Caki2 (cell line): ENCODE measurements around the gene WNT4. TPM values are rescaled to one million over a fixed set of nuclear protein-coding genes. Genes with fewer than 3 reads are reported as not detected.

Source experiments
- DNase-seq: peaks from one replicate; pipeline ENCODE4 v3.0.0-alpha.2; 2015; ENCODE audit warnings: low read depth
- in situ Hi-C: cut with HindIII; loops from 2 replicates; pipeline ENCODE4 v1.10.0; 2016; ENCODE audit warnings: low sequenced_read_pairs, low pct_unique_long_range_greater_than_20kb, mixed read lengths
- total RNA-seq: library from RNA; depleted of rRNA; stranded (reverse); fragments of >200 nt; shearing (Covaris generic); gene quantifications from 2 replicates; pipeline ENCODE4 v1.2.3, GENCODE V29; 2014; ENCODE audit warnings: low replicate concordance

Gene WNT4
- total RNA-seq, 1 experiment from 2014 or later = 0.20 TPM

GRCh38 chr1:22166439-22166838, 23.5 kb upstream of the WNT4 start:
- no peak for DNase-seq
- in situ Hi-C loops = no loop called here

GRCh38 chr1:22164841-22165808, 22.2 kb upstream of the WNT4 start:
- no peak for DNase-seq
- in situ Hi-C loops = no loop called here

- in situ Hi-C loops = no loop called here
- DNase-seq = no peak
Measured at GRCh38 chr1:22163564-22163963, 20.7 kb upstream of the WNT4 start.

GRCh38 chr1:22163137-22163536, 20.2 kb upstream of the WNT4 start:
- in situ Hi-C loops = no loop called here
- no peak for DNase-seq

DNA sequence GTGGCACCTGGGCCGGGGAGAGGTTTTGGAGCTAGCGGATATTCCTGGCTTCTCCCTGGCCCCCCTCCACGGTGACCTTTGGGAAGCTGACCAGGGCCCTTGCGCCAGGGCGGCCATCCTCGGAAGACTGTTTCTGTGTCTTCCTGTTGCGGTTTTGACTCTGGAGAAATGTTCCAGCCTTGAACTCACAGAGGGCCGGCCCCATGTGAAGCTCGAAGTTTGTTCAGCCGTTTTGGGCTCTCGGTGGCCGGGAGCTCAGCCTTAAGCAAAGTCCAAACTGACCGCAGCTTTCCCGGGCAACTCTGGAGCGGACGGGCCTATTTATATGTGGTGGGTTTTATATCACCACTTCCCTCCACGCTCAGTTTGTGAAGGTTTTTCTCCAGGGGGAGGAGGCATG, 17.0 kb upstream of the WNT4 start:
- in situ Hi-C loops = no loop called here
- no peak for DNase-seq

GRCh38 chr1:22158654-22159053, 15.8 kb upstream of the WNT4 start:
- no peak for DNase-seq
- in situ Hi-C loops = no loop called here

DNA sequence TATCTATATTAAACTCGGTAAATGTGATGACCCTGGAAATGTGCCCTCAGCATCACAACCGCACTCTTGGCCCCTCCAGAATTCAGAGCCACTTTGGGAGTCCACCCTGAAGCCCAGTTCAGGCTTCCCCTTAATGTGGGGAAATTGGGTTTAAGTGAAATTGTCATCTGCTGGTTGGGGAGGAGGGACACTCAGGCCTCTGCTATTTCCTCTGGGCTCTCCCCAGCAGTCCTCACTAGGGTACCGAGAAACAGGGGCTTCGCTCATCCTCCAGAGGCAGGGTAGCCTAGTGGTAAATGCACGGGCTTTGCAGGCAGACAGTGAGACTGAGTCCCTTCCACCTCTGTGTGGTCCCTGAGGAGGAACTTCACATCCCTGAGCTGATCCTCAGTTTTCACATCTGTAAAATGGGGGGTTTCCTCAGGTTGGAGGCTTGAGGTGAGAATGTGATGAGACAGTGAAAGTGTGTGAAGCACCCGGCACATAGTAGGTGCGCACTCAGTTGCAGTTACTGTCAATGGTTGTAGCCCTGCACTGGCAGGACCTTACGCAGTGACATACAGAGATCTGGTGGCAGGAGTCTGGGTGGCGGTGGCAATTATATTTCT, 14.6 kb upstream of the WNT4 start:
- in situ Hi-C loops = no loop called here

GRCh38 chr1:22155517-22155916, 12.6 kb upstream of the WNT4 start:
- in situ Hi-C loops = no loop called here
- DNase-seq = no peak

More for the DNA sequence above, 14.6 kb upstream of the WNT4 start:
- DNase-seq = no peak

DNA sequence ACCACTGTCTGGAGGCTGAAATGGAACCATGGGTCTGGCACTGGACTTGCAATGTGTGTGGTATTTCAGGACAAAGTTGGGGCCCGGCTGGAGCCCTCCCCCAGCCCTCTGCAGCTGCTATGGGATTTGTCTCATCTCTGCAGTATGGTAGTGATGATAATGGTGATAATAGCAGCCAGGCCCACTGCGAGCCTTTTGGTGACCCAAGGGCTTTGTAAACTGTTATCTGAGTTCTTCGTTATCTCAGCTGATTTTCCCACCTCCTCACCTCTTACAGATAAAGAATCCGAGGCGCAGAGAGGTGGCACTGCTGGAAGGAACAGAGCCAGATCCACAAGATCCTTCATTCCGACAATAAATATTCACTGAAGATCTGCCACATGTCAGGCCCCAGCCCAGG, 11.7 kb upstream of the WNT4 start:
- in situ Hi-C loops = no loop called here
- DNase-seq = no peak

DNA sequence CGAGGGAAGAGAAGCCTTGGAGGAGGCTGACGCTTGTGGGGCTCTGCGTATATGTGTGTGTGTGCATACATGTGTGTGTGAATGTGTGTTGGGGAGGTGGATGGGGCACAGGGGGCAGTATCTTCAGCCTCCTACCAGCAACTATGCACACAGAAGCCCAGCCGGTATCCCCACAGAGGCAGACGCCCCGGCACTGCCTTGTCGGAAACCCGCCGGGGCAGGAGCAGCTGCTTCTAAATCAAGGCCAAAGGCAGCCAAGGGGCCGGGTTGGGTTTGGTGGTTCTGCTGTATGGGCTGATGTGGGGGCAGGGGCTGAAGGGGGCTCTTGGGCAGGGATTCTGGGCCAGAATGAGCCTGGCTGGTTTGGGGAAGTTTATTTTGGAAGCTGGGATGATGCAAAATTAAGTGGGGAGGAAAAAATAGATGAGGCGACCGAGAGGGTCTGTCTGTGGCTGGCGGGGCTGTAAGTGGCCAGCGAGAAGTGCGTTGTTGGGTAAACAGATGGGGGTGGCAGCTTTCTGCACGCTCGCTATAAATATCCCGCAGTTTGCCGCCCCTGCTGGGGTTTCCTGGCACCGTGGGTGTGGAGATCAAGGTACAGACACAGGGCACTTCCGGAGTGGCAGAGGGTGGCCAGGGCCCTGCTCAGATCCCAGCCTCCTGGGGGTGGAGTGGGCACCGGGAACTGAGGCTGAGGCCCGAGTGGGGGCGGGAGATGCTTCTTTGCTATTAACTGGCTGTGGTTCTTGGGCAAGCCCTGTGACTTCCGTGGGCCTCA, 11.0 kb upstream of the WNT4 start:
- DNase-seq = no peak
- in situ Hi-C loops = no loop called here

DNA sequence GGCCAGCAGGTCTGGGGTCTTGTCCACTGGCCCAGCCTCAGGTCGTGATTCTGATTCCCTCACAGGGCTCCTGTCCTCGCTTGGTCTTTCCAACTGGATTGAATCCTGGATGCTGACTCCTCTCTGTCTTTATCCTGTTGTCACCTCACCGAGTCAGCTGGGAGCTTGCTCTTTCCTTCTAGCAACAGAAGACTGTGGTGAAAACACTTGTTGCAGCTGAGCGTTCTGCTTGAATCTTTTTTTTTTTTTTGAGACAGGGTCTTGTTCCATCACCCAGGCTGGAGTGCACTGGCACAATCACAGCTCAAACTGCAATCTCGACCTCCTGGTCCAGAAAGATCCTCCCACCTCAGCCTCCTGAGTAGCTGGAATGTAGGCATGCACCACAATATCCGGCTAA, 8.0 kb upstream of the WNT4 start:
- in situ Hi-C loops = no loop called here
- no peak for DNase-seq

- peak; percentile 30 for DNase-seq
Measured at GRCh38 chr1:22142315-22143064, 407 bp downstream of the WNT4 start.

DNA sequence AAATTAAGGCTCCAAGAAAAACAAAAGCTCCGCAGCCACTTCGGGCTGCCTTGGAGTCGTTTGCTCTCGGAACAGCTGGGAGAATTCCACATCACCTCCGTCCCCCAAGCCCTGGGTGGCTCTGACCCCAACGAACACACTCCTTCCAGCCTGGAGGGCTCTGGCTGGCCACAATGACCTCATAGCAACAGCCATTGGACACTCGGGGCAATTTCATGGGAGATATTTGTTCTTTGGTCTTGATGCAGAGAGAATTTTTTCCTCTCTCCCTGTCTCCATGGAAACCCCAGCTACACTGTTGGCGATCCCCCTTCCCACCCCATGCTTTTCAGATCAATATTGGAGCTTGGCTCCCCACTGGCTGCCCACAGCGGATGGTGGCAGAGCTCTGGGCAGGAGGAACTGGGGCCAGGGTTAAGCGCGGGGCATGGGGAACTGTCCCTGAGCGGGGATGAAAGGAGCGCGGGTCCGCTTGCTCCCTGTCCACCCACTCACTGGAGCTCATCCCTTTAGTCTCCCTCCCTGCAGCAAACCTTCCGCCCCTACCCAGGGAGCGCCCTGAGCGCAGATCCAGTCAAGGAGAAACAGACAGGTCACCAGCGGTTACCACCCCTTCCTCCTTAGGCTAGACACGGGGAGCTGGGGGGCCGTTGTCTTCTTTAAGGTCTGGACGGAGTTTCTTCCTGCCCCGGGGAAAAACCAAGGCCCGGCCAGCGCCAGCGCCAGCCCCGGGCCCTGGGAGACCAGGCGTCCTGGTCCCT, 1.2 kb downstream of the WNT4 start:
- in situ Hi-C loops = no loop called here

More at GRCh38 chr1:22142315-22143064, 407 bp downstream of the WNT4 start:
- in situ Hi-C loops = no loop called here

DNA sequence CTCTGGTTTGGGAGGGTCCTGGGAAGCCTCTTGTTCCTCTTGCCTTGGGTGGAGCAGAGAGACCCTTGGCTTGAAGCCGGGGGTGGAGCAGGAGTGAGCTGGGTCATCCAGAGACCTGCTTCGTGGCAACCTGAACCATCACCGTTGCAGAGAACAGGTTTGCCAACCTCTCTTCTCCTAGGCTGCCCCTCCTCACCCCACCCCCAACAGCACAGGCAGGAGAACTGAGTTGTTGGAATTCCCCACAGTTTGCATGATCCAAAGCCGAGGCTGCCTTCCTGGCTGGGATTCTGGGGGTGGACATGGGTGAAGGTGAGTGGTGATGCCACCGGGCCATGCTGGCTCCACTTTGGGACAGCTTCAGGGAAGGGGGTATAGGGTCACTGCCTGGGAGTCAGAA, 2.2 kb downstream of the WNT4 start:
- no peak for DNase-seq
- in situ Hi-C loops = no loop called here

More for the DNA sequence above, 1.2 kb downstream of the WNT4 start:
- peak; percentile 8 for DNase-seq

DNA sequence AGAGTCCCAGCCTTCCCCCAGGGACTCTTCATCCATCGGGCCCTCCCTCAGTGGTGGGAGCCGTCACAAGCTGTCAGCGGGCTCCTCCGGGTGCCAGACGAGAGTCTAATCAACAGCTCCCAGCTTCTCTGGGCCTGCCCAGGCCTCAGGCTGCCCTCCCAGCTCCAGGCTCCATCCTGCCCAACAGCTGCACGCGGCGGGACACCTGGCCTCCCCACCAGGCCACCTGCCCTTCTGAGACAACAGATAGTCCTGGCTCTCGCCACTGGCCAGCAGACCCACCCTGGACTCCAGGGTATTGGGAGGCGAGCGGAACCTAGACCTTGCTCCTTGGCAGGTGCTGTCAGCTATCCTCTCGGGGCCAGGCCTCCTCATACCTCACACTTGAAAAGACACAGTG, 3.1 kb downstream of the WNT4 start:
- in situ Hi-C loops = no loop called here

DNA sequence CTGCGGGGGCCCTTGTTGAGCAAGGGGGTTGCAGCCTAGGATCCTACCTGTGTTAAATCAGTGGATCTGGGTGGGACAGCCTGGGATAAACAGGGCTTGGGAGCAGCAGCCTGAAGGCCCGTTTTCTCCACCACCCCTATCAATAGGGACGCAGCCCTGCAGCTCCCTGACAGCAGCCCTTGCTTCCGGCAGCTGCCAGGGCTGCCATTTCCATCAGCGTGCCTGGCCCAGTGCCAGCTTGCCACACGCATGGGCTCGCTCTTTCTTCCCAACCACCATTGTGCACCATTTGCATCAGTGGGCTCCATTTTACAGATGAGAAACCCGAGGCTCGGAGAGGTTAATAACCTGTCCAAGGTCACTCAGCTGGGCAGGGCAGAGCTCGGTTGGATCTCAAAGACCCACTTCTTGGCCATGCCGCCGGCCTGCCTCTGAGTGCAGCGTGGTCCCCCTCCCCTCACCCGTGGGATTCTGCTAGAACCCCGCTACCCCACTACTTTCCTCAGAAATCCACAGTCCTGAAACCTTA, 3.8 kb downstream of the WNT4 start:
- in situ Hi-C loops = no loop called here

More for the DNA sequence above, 3.1 kb downstream of the WNT4 start:
- no peak for DNase-seq

GRCh38 chr1:22137004-22137720, 5.7 kb downstream of the WNT4 start:
- in situ Hi-C loops = no loop called here
- DNase-seq = no peak

More for the DNA sequence above, 3.8 kb downstream of the WNT4 start:
- DNase-seq = no peak
